PC-9 (cell line): ENCODE data around the gene SLC22A2. TPM values are rescaled to one million over a fixed set of nuclear protein-coding genes. Genes with fewer than 3 reads are reported as not detected.
A peak's percentile ranks its signal among the peaks of the same experiment; 100 is the strongest.

ENCODE experiments used
- BruUV-seq: library from RNA; stranded (reverse); fragments of 400-500 nt; replicated peaks from 2 replicates; lab custom pipeline; 2021; lab: Mats Ljungman, UMichigan
- CTCF ChIA-PET: fragments of 300-600 bp; sonication (Branson Sonifier 250); formaldehyde crosslinking; loops from one replicate; lab custom pipeline; 2022; ENCODE audit warnings: antibody characterized with exemption; lab: Charles Lee
- POLR2A ChIA-PET: fragments of 300-600 bp; sonication (Branson Sonifier 250); formaldehyde crosslinking; loops from one replicate; lab custom pipeline; 2022; ENCODE audit warnings: antibody characterized with exemption; ENCODE audit not compliant: unreplicated experiment; lab: Charles Lee
- DNase-seq, 2 experiments: peaks; one replicate each; pipeline versions ENCODE4 v3.0.0 to v3.0.0-alpha.2; 2015 to 2022; ENCODE audit warnings: mixed read lengths in 1 of 2
- H2AFZ ChIP-seq: fragments of 200-600 bp; sonication (generic); 2 replicates; pipeline ENCODE4 v1.8.1; 2017; ENCODE audit warnings: antibody characterized with exemption
- H3F3A ChIP-seq: fragments of 200-600 bp; sonication (generic); 2 replicates; pipeline ENCODE4 v1.8.1; 2017; ENCODE audit warnings: antibody characterized with exemption, mild to moderate bottlenecking, low read depth; ENCODE audit not compliant: insufficient read depth
- H3K27ac ChIP-seq: fragments of 200-600 bp; sonication (generic); 2 replicates; pipeline ENCODE4 v1.6.1; 2016; ENCODE audit warnings: mixed run types
- H3K27me3 ChIP-seq: fragments of 200-600 bp; sonication (generic); 2 replicates; pipeline ENCODE4 v1.6.1; 2016; ENCODE audit warnings: low read depth, mixed run types; ENCODE audit not compliant: insufficient read depth
- H3K36me3 ChIP-seq: fragments of 200-600 bp; sonication (generic); 2 replicates; pipeline ENCODE4 v1.6.1; 2016; ENCODE audit warnings: low read depth, mixed run types
- H3K4me1 ChIP-seq: fragments of 200-600 bp; sonication (generic); replicated peaks from 2 replicates; pipeline ENCODE4 v1.6.1; 2016; ENCODE audit warnings: mixed run types; ENCODE audit not compliant: insufficient read depth
- H3K4me2 ChIP-seq: fragments of 200-600 bp; sonication (generic); 2 replicates; pipeline ENCODE4 v1.6.1; 2017; ENCODE audit warnings: mixed run types
- H3K4me3 ChIP-seq: fragments of 200-600 bp; sonication (generic); 2 replicates; pipeline ENCODE4 v1.6.1; 2016; ENCODE audit warnings: mixed run types
- H3K79me2 ChIP-seq: fragments of 200-600 bp; sonication (generic); 2 replicates; pipeline ENCODE4 v1.6.1; 2017; ENCODE audit warnings: low read depth, mixed run types
- H3K9me2 ChIP-seq: fragments of 200-600 bp; sonication (generic); 2 replicates; pipeline ENCODE4 v1.8.1; 2017; ENCODE audit warnings: mild to moderate bottlenecking; ENCODE audit not compliant: insufficient read depth
- H3K9me3 ChIP-seq: fragments of 200-600 bp; sonication (generic); 2 replicates; pipeline ENCODE4 v1.8.1; 2016; ENCODE audit warnings: low read depth; ENCODE audit not compliant: insufficient read depth
- H4K20me1 ChIP-seq: fragments of 200-600 bp; sonication (generic); 2 replicates; pipeline ENCODE4 v1.8.1; 2017; ENCODE audit not compliant: insufficient read depth
- EZH2 ChIP-seq: fragments of 200-600 bp; sonication (generic); IDR thresholded peaks from 2 replicates; pipeline ENCODE4 v1.8.0; 2017; ENCODE audit warnings: antibody characterized with exemption, low read depth
- intact Hi-C: fragments of 100-400 bp; cut with micrococcal nuclease; formaldehyde crosslinking; loops from one replicate; pipeline ENCODE4 v1.10.0; 2022; ENCODE audit not compliant: unreplicated experiment
- total RNA-seq: library from RNA; stranded (reverse); gene quantifications from 2 replicates; pipeline ENCODE4 v1.2.3, GENCODE V29; 2021
- TF ChIP-seq, protein P1 (sequence below): fragments of 200-600 bp; sonication (generic); conservative IDR thresholded peaks from 2 replicates; pipeline ENCODE4 v1.6.1; 2017; ENCODE audit warnings: mixed run types, antibody characterized with exemption, mild to moderate bottlenecking, moderate library complexity

The SLC22A2 gene
- total RNA-seq, 1 experiment from 2014 or later: not detected

DNA sequence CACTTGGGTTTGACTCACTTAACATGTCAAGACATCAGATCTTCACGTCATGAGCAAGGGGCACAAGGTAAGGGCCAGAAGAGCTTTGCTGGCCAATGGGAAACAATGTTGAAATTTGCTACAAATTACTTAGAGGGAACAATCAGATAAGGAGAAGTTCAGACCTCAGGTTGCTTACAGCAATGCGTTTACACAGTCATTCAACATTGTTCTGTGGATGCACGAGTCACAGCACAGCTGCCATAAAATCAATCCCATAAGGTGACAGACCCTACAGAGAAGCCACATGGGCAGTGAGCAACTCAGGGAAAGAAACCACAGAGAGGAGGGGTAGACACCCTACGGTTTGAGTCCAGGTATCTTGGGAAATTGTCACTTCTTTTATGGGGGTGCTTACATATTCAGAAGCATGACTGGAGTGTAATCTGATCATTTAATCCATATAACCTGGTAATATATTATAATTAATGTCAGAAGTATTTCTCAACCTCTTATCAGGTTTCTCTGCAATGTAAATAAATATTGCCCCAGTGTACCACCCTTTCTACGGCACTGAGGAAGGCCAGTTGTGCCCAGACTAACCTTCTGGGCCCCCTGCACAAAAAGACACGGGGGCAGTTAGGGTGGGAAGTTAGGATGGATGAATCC lies 2.3 kb upstream of the SLC22A2 start:
- Histone ChIP-seq H4K20me1 (no peaks in the 10 kb centered on the region), H3F3A (peaks cover 6% of the 10 kb centered on the region; the same call in 1 of the 2 replicates), H2AFZ (no peak overlapping the region), H3K4me3 (no peak overlapping the region), H3K36me3 (no peaks in the 10 kb centered on the region), H3K27ac (no peak overlapping the region), H3K9me3 (no peaks in the 10 kb centered on the region), H3K79me2 (no peaks in the 10 kb centered on the region), H3K9me2 (no peaks in the 10 kb centered on the region), H3K4me2 (peak overlapping the region; percentile 40), H3K27me3 (no peaks in the 10 kb centered on the region), H3K4me1 (peaks cover 26% of the 10 kb centered on the region)
- intact Hi-C loops: no loop called here
- BruUV-seq: no TSS peak
- TF ChIP-seq EZH2: no peak
- TF ChIP-seq, protein P1, sequence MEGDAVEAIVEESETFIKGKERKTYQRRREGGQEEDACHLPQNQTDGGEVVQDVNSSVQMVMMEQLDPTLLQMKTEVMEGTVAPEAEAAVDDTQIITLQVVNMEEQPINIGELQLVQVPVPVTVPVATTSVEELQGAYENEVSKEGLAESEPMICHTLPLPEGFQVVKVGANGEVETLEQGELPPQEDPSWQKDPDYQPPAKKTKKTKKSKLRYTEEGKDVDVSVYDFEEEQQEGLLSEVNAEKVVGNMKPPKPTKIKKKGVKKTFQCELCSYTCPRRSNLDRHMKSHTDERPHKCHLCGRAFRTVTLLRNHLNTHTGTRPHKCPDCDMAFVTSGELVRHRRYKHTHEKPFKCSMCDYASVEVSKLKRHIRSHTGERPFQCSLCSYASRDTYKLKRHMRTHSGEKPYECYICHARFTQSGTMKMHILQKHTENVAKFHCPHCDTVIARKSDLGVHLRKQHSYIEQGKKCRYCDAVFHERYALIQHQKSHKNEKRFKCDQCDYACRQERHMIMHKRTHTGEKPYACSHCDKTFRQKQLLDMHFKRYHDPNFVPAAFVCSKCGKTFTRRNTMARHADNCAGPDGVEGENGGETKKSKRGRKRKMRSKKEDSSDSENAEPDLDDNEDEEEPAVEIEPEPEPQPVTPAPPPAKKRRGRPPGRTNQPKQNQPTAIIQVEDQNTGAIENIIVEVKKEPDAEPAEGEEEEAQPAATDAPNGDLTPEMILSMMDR: no peak
- ChIA-PET POLR2A (no interaction called here), CTCF (no interaction called here)
- no peak for DNase-seq

DNA sequence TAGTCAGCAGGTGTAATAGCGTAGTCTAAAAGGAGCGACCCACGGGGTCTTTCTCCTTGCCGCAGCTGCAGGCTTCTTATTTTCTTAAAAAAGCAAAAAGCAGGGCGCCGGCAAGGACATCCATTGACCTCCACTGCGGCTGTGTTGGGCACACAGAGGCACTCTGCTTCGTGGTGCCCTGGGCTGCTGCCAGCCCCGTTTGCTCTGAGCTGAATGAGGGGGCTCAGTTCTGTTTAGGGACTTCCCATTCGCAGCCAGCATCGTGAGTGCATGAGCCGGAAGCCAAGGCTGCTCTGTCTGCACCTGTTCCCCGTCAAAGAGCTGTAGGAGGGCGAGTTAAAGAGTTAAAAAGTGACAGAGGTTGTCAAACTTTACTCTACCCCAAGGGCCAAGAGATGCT lies 1.7 kb upstream of the SLC22A2 start:
- H3K36me3 ChIP-seq: no peaks in the 10 kb centered on the region
- BruUV-seq: no TSS peak
- CTCF ChIA-PET: no interaction called here
- H3K4me2 ChIP-seq: peak overlapping the region; percentile 40; the same call in 1 of the 2 replicates
- no peak overlapping the region for H3K27ac ChIP-seq
- no peaks in the 10 kb centered on the region for H3K9me3 ChIP-seq
- no peaks in the 10 kb centered on the region for H3K79me2 ChIP-seq
- H3K4me3 ChIP-seq: no peak overlapping the region
- peaks cover 6% of the 10 kb centered on the region; the same call in 1 of the 2 replicates for H3F3A ChIP-seq
- H4K20me1 ChIP-seq: no peaks in the 10 kb centered on the region
- DNase-seq: no peak
- H3K27me3 ChIP-seq: no peaks in the 10 kb centered on the region
- TF ChIP-seq EZH2: no peak
- TF ChIP-seq, protein P1: no peak
- no peaks in the 10 kb centered on the region for H3K9me2 ChIP-seq
- H2AFZ ChIP-seq: no peak overlapping the region
- intact Hi-C loops: no loop called here
- H3K4me1 ChIP-seq: peaks cover 30% of the 10 kb centered on the region
- POLR2A ChIA-PET: no interaction called here

DNA sequence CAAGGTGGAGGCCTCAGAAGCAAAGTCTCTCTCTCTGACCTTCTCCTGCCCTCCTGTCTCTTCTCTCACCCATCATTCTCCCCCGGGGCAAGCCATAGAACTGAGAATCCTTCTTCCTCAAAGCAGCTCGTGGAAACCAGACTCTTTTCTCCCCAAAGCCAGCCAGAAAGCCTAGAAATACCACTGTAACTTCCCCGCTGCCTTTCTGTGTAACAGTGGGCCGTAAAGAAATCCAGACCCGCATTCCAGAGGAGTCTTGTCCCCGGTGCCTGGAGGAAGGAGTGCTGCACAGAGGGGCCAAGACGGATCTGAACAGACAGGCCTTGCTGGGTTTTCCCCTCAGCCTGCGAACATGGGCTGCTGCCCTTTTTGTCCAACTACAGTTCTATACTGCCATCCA lies 977 bp upstream of the SLC22A2 start:
- Histone ChIP-seq H3K9me3 (no peaks in the 10 kb centered on the region), H3K79me2 (no peaks in the 10 kb centered on the region), H3K4me2 (no peak overlapping the region), H3K4me3 (no peak overlapping the region), H3K4me1 (peaks cover 38% of the 10 kb centered on the region), H3K9me2 (no peaks in the 10 kb centered on the region), H3K36me3 (no peaks in the 10 kb centered on the region), H3K27me3 (no peaks in the 10 kb centered on the region), H3F3A (peaks cover 13% of the 10 kb centered on the region), H2AFZ (no peak overlapping the region), H3K27ac (no peak overlapping the region), H4K20me1 (no peaks in the 10 kb centered on the region)
- intact Hi-C loops: no loop called here
- no TSS peak for BruUV-seq
- ChIA-PET POLR2A (no interaction called here), CTCF (no interaction called here)
- TF ChIP-seq, protein P1: no peak
- TF ChIP-seq EZH2: no peak
- DNase-seq: no peak
